GM23338 (cell line): ENCODE measurements around the gene AP4S1. TPM values are rescaled to one million over a fixed set of nuclear protein-coding genes. Genes with fewer than 3 reads are reported as not detected.

Experiments
- ATAC-seq: fragments of 200-7000 bp; cut with Tn5 transposase; 3 replicates; pipeline ENCODE4 v1.9.1; 2020
- DNase-seq: peaks from one replicate; pipeline ENCODE4 v3.0.0-alpha.2; 2015; ENCODE audit warnings: low spot score
- H2AFZ ChIP-seq: fragments of 200-600 bp; sonication (generic); 2 replicates; pipeline ENCODE4 v1.8.0; 2016; ENCODE audit warnings: antibody characterized with exemption, mild to moderate bottlenecking, moderate library complexity
- H3F3A ChIP-seq: fragments of 200-600 bp; sonication (generic); replicated peaks from 2 replicates; pipeline ENCODE4 v1.8.0; 2017; ENCODE audit warnings: antibody characterized with exemption, mixed run types, low read depth
- H3K27ac ChIP-seq: fragments of 200-600 bp; sonication (generic); 2 replicates; pipeline ENCODE4 v1.6.1; 2016; ENCODE audit warnings: low read depth
- H3K27me3 ChIP-seq: fragments of 200-600 bp; sonication (generic); 2 replicates; pipeline ENCODE4 v1.8.0; 2016; ENCODE audit warnings: mild to moderate bottlenecking, mixed run types, moderate library complexity; ENCODE audit not compliant: insufficient read depth
- H3K36me3 ChIP-seq: fragments of 200-600 bp; sonication (generic); 2 replicates; pipeline ENCODE4 v1.8.0; 2016; ENCODE audit warnings: mild to moderate bottlenecking; ENCODE audit not compliant: insufficient read depth
- H3K4me1 ChIP-seq: fragments of 200-600 bp; sonication (generic); 2 replicates; pipeline ENCODE4 v1.8.0; 2016; ENCODE audit warnings: mild to moderate bottlenecking, moderate library complexity; ENCODE audit not compliant: insufficient read depth
- H3K4me2 ChIP-seq: fragments of 200-600 bp; sonication (generic); 2 replicates; pipeline ENCODE4 v1.7.1; 2017; ENCODE audit warnings: mixed run types
- H3K4me3 ChIP-seq: fragments of 200-600 bp; sonication (generic); 2 replicates; pipeline ENCODE4 v1.6.1; 2016; ENCODE audit warnings: mixed run types
- H3K79me2 ChIP-seq: fragments of 200-600 bp; sonication (generic); replicated peaks from 2 replicates; pipeline ENCODE4 v1.8.0; 2017; ENCODE audit warnings: mild to moderate bottlenecking; ENCODE audit not compliant: insufficient read depth
- H3K9me2 ChIP-seq: fragments of 200-600 bp; sonication (generic); 2 replicates; pipeline ENCODE4 v1.8.0; 2017; ENCODE audit not compliant: insufficient read depth
- H4K20me1 ChIP-seq: fragments of 200-600 bp; sonication (generic); replicated peaks from 2 replicates; pipeline ENCODE4 v1.8.0; 2017; ENCODE audit warnings: mild to moderate bottlenecking; ENCODE audit not compliant: insufficient read depth
- H3K27ac Mint-ChIP-seq: 2 replicates; pipeline ENCODE4 v1.8.0; 2020; ENCODE audit warnings: inconsistent platforms, mild to moderate bottlenecking, moderate library complexity, mixed read lengths
- H3K27me3 Mint-ChIP-seq: 3 replicates; pipeline ENCODE4 v1.8.0; 2022; ENCODE audit warnings: low read depth, mild to moderate bottlenecking, moderate library complexity, mixed read lengths, inconsistent platforms; ENCODE audit not compliant: insufficient read depth, poor library complexity
- H3K36me3 Mint-ChIP-seq: 3 replicates; pipeline ENCODE4 v1.8.0; 2021; ENCODE audit warnings: low read depth, mild to moderate bottlenecking, inconsistent platforms, moderate library complexity, mixed read lengths
- H3K4me1 Mint-ChIP-seq: 3 replicates; pipeline ENCODE4 v1.8.0; 2020; ENCODE audit warnings: mild to moderate bottlenecking, inconsistent platforms, mixed read lengths
- H3K4me3 Mint-ChIP-seq: 3 replicates; pipeline ENCODE4 v1.8.0; 2021; ENCODE audit warnings: moderate library complexity, mild to moderate bottlenecking, inconsistent platforms, mixed read lengths
- H3K9me3 Mint-ChIP-seq: 3 replicates; pipeline ENCODE4 v1.8.0; 2020; ENCODE audit warnings: moderate library complexity, mild to moderate bottlenecking, inconsistent platforms, mixed read lengths
- CREB1 ChIP-seq: fragments of 250-450 bp; sonication (Bioruptor Pico); IDR thresholded peaks from 2 replicates; pipeline ENCODE4 v1.5.0; 2020; ENCODE audit warnings: low read depth, mild to moderate bottlenecking, moderate library complexity
- EZH2 ChIP-seq: fragments of 200-600 bp; sonication (generic); IDR thresholded peaks from one replicate; pipeline ENCODE4 v1.8.0; 2017; ENCODE audit warnings: antibody characterized with exemption, mild to moderate bottlenecking, low read depth; ENCODE audit not compliant: unreplicated experiment
- JUNB ChIP-seq: IDR thresholded peaks from one replicate; pipeline ENCODE4 v1.6.1; 2016; ENCODE audit warnings: antibody characterized with exemption; ENCODE audit not compliant: unreplicated experiment
- NANOG ChIP-seq: IDR thresholded peaks from 2 replicates; pipeline ENCODE4 v1.6.1; 2016; ENCODE audit warnings: antibody characterized with exemption, borderline replicate concordance
- ZNF114 ChIP-seq: fragments of 250-450 bp; sonication (Bioruptor Pico); IDR thresholded peaks from 2 replicates; pipeline ENCODE4 v1.5.0; 2020; ENCODE audit warnings: mild to moderate bottlenecking, moderate library complexity
- polyA plus RNA-seq: library from polyadenylated mRNA; unstranded; fragments of >200 nt; fragmentation: Nextera tagmentation; extraction: Ambion mirVana; gene quantifications from 2 replicates; pipeline ENCODE4 v1.2.1, GENCODE V29; 2016
- total RNA-seq: library from RNA; depleted of rRNA; stranded (reverse); fragments of >200 nt; shearing (Covaris generic); gene quantifications from 2 replicates; pipeline ENCODE4 v1.2.3, GENCODE V29; 2014
- TF ChIP-seq, protein P1 (sequence below): fragments of 250-450 bp; sonication (Bioruptor Pico); IDR thresholded peaks from 2 replicates; pipeline ENCODE4 v1.5.0; 2020; ENCODE audit warnings: mild to moderate bottlenecking, moderate library complexity
- TF ChIP-seq, protein P2 (sequence below): IDR thresholded peaks from one replicate; pipeline ENCODE4 v1.6.1; 2018; ENCODE audit warnings: antibody characterized with exemption; ENCODE audit not compliant: unreplicated experiment

The AP4S1 gene
- total and polyA plus RNA-seq, 2 experiments from 2014 or later = 13.4 to 15.7 TPM

DNA sequence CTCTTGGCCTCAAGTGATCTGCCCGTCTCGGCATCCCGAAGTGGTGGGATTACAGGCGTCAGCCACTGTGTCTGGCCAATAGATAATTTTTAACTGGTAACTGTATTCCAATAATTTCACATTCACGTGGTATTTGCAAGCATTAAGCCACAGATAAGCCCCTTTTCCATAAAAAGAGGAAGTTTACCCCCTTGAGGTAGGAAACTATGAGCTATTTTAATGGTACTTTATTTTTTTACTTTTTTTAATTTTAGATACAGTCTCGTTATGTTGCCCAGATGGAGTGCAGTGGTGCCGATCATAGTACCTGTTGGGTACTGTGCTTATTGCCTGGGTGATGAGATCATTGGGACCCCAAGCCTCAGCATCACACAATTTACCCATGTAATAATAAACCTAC is 42.9 kb upstream of the AP4S1 start (continued):
- TF ChIP-seq, protein P1, sequence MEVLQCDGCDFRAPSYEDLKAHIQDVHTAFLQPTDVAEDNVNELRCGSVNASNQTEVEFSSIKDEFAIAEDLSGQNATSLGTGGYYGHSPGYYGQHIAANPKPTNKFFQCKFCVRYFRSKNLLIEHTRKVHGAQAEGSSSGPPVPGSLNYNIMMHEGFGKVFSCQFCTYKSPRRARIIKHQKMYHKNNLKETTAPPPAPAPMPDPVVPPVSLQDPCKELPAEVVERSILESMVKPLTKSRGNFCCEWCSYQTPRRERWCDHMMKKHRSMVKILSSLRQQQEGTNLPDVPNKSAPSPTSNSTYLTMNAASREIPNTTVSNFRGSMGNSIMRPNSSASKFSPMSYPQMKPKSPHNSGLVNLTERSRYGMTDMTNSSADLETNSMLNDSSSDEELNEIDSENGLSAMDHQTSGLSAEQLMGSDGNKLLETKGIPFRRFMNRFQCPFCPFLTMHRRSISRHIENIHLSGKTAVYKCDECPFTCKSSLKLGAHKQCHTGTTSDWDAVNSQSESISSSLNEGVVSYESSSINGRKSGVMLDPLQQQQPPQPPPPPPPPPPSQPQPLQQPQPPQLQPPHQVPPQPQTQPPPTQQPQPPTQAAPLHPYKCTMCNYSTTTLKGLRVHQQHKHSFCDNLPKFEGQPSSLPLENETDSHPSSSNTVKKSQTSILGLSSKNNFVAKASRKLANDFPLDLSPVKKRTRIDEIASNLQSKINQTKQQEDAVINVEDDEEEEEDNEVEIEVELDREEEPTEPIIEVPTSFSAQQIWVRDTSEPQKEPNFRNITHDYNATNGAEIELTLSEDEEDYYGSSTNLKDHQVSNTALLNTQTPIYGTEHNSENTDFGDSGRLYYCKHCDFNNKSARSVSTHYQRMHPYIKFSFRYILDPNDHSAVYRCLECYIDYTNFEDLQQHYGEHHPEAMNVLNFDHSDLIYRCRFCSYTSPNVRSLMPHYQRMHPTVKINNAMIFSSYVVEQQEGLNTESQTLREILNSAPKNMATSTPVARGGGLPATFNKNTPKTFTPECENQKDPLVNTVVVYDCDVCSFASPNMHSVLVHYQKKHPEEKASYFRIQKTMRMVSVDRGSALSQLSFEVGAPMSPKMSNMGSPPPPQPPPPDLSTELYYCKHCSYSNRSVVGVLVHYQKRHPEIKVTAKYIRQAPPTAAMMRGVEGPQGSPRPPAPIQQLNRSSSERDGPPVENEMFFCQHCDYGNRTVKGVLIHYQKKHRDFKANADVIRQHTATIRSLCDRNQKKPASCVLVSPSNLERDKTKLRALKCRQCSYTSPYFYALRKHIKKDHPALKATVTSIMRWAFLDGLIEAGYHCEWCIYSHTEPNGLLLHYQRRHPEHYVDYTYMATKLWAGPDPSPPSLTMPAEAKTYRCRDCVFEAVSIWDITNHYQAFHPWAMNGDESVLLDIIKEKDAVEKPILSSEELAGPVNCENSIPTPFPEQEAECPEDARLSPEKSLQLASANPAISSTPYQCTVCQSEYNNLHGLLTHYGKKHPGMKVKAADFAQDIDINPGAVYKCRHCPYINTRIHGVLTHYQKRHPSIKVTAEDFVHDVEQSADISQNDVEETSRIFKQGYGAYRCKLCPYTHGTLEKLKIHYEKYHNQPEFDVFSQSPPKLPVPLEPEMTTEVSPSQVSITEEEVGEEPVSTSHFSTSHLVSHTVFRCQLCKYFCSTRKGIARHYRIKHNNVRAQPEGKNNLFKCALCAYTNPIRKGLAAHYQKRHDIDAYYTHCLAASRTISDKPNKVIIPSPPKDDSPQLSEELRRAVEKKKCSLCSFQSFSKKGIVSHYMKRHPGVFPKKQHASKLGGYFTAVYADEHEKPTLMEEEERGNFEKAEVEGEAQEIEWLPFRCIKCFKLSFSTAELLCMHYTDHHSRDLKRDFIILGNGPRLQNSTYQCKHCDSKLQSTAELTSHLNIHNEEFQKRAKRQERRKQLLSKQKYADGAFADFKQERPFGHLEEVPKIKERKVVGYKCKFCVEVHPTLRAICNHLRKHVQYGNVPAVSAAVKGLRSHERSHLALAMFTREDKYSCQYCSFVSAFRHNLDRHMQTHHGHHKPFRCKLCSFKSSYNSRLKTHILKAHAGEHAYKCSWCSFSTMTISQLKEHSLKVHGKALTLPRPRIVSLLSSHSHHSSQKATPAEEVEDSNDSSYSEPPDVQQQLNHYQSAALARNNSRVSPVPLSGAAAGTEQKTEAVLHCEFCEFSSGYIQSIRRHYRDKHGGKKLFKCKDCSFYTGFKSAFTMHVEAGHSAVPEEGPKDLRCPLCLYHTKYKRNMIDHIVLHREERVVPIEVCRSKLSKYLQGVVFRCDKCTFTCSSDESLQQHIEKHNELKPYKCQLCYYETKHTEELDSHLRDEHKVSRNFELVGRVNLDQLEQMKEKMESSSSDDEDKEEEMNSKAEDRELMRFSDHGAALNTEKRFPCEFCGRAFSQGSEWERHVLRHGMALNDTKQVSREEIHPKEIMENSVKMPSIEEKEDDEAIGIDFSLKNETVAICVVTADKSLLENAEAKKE (CRISPR knock-in tag) = no peak
- no peak for TF ChIP-seq CREB1 (CRISPR knock-in tag)

DNA sequence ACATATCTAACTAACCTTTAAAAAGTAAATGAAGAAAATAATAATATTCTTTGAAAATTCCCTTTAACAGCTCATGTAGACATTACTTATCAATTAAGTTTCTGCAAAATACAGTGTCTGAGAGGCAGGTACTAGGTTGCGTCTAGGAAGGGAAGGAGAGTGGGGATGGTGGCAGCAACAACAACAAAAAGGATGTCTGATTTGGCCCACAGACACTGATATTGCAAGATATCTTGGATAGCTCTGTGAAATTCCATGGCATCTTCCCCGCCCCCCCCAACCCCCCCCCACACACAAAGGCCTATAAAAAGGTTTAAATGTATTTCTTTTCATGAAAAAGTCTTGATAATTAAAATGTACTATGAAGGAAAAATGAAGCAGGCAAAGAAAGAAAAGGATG is 41.6 kb upstream of the AP4S1 start:
- Mint-ChIP-seq H3K27ac (no peak overlapping the region), H3K4me1 (peaks cover 4% of the 10 kb centered on the region; the same call in 1 of the 3 replicates), H3K4me3 (no peak overlapping the region), H3K9me3 (no peaks in the 10 kb centered on the region), H3K36me3 (peaks cover 6% of the 10 kb centered on the region; the same call in 2 of the 3 replicates), H3K27me3 (peaks cover 5% of the 10 kb centered on the region)
- Histone ChIP-seq H3K27ac (no peak overlapping the region), H3K9me2 (no peaks in the 10 kb centered on the region), H3K27me3 (no peaks in the 10 kb centered on the region), H3K79me2 (peaks cover 97% of the 10 kb centered on the region), H3K4me1 (no peaks in the 10 kb centered on the region), H3K4me3 (no peak overlapping the region), H4K20me1 (peaks cover 29% of the 10 kb centered on the region), H3K4me2 (no peak overlapping the region), H3K36me3 (no peaks in the 10 kb centered on the region), H2AFZ (no peak overlapping the region), H3F3A (no peaks in the 10 kb centered on the region)
- DNase-seq = no peak
- no peak for TF ChIP-seq JUNB
- TF ChIP-seq ZNF114 (CRISPR knock-in tag) = no peak
- TF ChIP-seq, protein P2, sequence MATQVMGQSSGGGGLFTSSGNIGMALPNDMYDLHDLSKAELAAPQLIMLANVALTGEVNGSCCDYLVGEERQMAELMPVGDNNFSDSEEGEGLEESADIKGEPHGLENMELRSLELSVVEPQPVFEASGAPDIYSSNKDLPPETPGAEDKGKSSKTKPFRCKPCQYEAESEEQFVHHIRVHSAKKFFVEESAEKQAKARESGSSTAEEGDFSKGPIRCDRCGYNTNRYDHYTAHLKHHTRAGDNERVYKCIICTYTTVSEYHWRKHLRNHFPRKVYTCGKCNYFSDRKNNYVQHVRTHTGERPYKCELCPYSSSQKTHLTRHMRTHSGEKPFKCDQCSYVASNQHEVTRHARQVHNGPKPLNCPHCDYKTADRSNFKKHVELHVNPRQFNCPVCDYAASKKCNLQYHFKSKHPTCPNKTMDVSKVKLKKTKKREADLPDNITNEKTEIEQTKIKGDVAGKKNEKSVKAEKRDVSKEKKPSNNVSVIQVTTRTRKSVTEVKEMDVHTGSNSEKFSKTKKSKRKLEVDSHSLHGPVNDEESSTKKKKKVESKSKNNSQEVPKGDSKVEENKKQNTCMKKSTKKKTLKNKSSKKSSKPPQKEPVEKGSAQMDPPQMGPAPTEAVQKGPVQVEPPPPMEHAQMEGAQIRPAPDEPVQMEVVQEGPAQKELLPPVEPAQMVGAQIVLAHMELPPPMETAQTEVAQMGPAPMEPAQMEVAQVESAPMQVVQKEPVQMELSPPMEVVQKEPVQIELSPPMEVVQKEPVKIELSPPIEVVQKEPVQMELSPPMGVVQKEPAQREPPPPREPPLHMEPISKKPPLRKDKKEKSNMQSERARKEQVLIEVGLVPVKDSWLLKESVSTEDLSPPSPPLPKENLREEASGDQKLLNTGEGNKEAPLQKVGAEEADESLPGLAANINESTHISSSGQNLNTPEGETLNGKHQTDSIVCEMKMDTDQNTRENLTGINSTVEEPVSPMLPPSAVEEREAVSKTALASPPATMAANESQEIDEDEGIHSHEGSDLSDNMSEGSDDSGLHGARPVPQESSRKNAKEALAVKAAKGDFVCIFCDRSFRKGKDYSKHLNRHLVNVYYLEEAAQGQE = no peak
- TF ChIP-seq CREB1 (CRISPR knock-in tag) = no peak
- no peak for TF ChIP-seq NANOG
- TF ChIP-seq EZH2 = no peak
- ATAC-seq = no peak
